ENCODE measurements around the gene RARB.

GRCh38 chr3:25527336-25527735 lies 99.3 kb downstream of the RARB start:
- TF ChIP-seq CTCF (optimal IDR thresholded peaks at IDR 0.05 in 1 of 3, IDR thresholded peaks at IDR 0.05 in 1 of 3, conservative IDR thresholded peaks at IDR 0.05 in 1 of 3; ENCODE audit: extremely low read depth in 1 of 3, insufficient read depth in 2 of 3, low read length in 3 of 3) = no peak
- no peak for TF ChIP-seq EZH2 (IDR thresholded peaks at IDR 0.05; ENCODE audit: low read length)
